Measurements from ENCODE around the gene PRDX1.
"Not testable (repeated sequence)": the region's sequence is repeated elsewhere in the genome, so short reads cannot be mapped to it uniquely, and the experiment has no call there.

DNA sequence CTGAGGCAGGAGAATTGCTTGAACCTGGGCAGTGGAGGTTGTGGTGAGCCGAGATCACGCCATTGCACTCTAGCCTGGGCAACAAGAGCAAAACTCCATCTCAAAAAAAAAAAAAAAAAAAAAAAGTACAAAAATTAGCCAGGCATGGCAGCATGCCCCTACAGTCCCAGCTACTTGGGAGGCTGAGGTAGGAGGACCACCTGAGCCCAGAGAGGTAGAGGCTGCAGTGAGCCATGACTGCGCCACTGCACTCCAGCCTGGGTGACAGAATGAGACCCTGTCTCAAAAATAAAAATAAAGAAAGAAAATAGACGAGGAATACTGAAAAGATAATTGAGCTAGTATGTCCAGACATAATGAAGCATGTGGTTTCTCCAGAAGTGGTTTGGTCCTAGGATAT is 3.3 kb downstream of the PRDX1 start:
- TF ChIP-seq SP1 (IDR thresholded peaks at IDR 0.05); TARDBP (IDR thresholded peaks at IDR 0.05); FOXA1 (IDR thresholded peaks at IDR 0.05); HDGF (IDR thresholded peaks at IDR 0.05; ENCODE audit: borderline replicate concordance); ARNT (IDR thresholded peaks at IDR 0.05); CTBP1 (IDR thresholded peaks at IDR 0.05; ENCODE audit: borderline replicate concordance): not testable (repeated sequence)
- TF ChIP-seq, protein P1, sequence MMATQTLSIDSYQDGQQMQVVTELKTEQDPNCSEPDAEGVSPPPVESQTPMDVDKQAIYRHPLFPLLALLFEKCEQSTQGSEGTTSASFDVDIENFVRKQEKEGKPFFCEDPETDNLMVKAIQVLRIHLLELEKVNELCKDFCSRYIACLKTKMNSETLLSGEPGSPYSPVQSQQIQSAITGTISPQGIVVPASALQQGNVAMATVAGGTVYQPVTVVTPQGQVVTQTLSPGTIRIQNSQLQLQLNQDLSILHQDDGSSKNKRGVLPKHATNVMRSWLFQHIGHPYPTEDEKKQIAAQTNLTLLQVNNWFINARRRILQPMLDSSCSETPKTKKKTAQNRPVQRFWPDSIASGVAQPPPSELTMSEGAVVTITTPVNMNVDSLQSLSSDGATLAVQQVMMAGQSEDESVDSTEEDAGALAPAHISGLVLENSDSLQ (IDR thresholded peaks at IDR 0.05) = not testable (repeated sequence)

Measured in HEK293T (cell line).